B cell (primary cell): ENCODE measurements around the gene FIBP. TPM values are rescaled to one million over a fixed set of nuclear protein-coding genes. Genes with fewer than 3 reads are reported as not detected.

Experiments
- ATAC-seq: fragments of 200-7000 bp; cut with Tn5 transposase; one replicate; pipeline ENCODE4 v1.10.0; 2021; ENCODE audit warnings: low read depth, mild to moderate bottlenecking, moderate number of reproducible peaks, moderate library complexity
- CTCF ChIA-PET: fragments of 350-600 bp; sonication (Branson Sonifier 250); formaldehyde crosslinking; loops from one replicate; lab custom pipeline; 2021; ENCODE audit warnings: antibody characterized with exemption, inconsistent platforms; lab: Charles Lee
- POLR2A ChIA-PET: fragments of 350-600 bp; sonication (Branson Sonifier 250); formaldehyde crosslinking; loops from one replicate; lab custom pipeline; 2021; ENCODE audit warnings: antibody characterized with exemption; lab: Charles Lee
- DNase-seq: peaks from one replicate; pipeline ENCODE4 v3.0.0; 2013
- H2AFZ ChIP-seq: 2 replicates; pipeline ENCODE4 v1.6.1; 2012; ENCODE audit warnings: mild to moderate bottlenecking, low read depth, low read length; ENCODE audit not compliant: insufficient read depth, poor library complexity, severe bottlenecking
- H3K27ac ChIP-seq, 2 donors: 1 replicate in 1 of 2; 2 replicates in 1 of 2; pipeline ENCODE4 v1.5.1; 2012 to 2013; ENCODE audit warnings: low read length in 2 of 2, mild to moderate bottlenecking in 2 of 2, moderate library complexity in 1 of 2
- H3K27me3 ChIP-seq, 4 experiments: fragments of 200-600 bp in 1 of 4; sonication (generic) in 1 of 4; replicated peaks in 1 of 4; 1 replicate in 2 of 4; 2 replicates in 2 of 4; pipeline versions ENCODE4 v1.6.1 to v1.7.0; 2013 to 2016; ENCODE audit warnings: low read length in 3 of 4, mild to moderate bottlenecking in 2 of 4, mixed read lengths in 1 of 4, moderate library complexity in 1 of 4; ENCODE audit not compliant: insufficient read depth in 4 of 4, control insufficient read depth in 3 of 4; ENCODE audit errors: control extremely low read depth in 1 of 4
- H3K36me3 ChIP-seq, 2 experiments: replicated peaks in 1 of 2; 1 replicate in 1 of 2; 2 replicates in 1 of 2; pipeline versions ENCODE4 v1.6.1 to v1.7.1; 2013; ENCODE audit warnings: low read length in 1 of 2; ENCODE audit not compliant: insufficient read depth in 2 of 2, control insufficient read depth in 1 of 2; ENCODE audit errors: control extremely low read depth in 1 of 2, extremely low read depth in 1 of 2
- H3K4me1 ChIP-seq, 2 donors: fragments of 200-600 bp in 1 of 2; sonication (generic) in 1 of 2; 1 replicate in 1 of 2; 2 replicates in 1 of 2; pipeline versions ENCODE4 v1.5.1 to v1.6.1; 2013 to 2017; ENCODE audit warnings: low read length in 2 of 2; ENCODE audit not compliant: control insufficient read depth in 2 of 2, insufficient read depth in 2 of 2
- H3K4me2 ChIP-seq: replicated peaks from 2 replicates; pipeline ENCODE3; 2012; ENCODE audit warnings: mild to moderate bottlenecking, low read depth, low read length; ENCODE audit not compliant: poor library complexity, severe bottlenecking
- H3K4me3 ChIP-seq, 5 experiments: fragments of 200-600 bp in 1 of 5; sonication (generic) in 1 of 5; 1 replicate in 3 of 5; 2 replicates in 2 of 5; pipeline versions ENCODE4 v1.5.1 to v1.7.0; 2011 to 2016; ENCODE audit warnings: low read length in 4 of 5, mild to moderate bottlenecking in 4 of 5, low read depth in 2 of 5, control low read depth in 1 of 5, moderate library complexity in 1 of 5; ENCODE audit not compliant: insufficient read depth in 1 of 5; ENCODE audit errors: control extremely low read depth in 1 of 5, extremely low read depth in 1 of 5
- H3K79me2 ChIP-seq: fragments of 200-600 bp; sonication (generic); one replicate; pipeline ENCODE4 v1.6.0; 2016; ENCODE audit warnings: low read length; ENCODE audit not compliant: control insufficient read depth, insufficient read depth
- H3K9ac ChIP-seq: fragments of 200-600 bp; sonication (generic); 2 replicates; pipeline ENCODE4 v1.6.1; 2017; ENCODE audit warnings: mild to moderate bottlenecking, low read length, moderate library complexity
- H3K9me3 ChIP-seq, 3 donors: one replicate each; pipeline versions ENCODE4 v1.6.1 to v1.7.1; 2013; ENCODE audit warnings: low read length in 2 of 3; ENCODE audit not compliant: control insufficient read depth in 2 of 3, insufficient read depth in 1 of 3; ENCODE audit errors: control extremely low read depth in 1 of 3
- H4K20me1 ChIP-seq: 2 replicates; pipeline ENCODE4 v1.6.0; 2012; ENCODE audit warnings: mild to moderate bottlenecking, low read length; ENCODE audit not compliant: insufficient read depth, control insufficient read depth, poor library complexity, severe bottlenecking
- H3K27ac Mint-ChIP-seq: one replicate; pipeline ENCODE4 v1.8.0; 2021; ENCODE audit warnings: mixed read lengths
- H3K27me3 Mint-ChIP-seq: one replicate; pipeline ENCODE4 v1.8.0; 2021; ENCODE audit warnings: mixed read lengths
- H3K4me1 Mint-ChIP-seq: one replicate; pipeline ENCODE4 v1.8.0; 2021; ENCODE audit warnings: mixed read lengths
- H3K4me3 Mint-ChIP-seq: one replicate; pipeline ENCODE4 v1.8.0; 2021; ENCODE audit warnings: mixed read lengths
- H3K9me3 Mint-ChIP-seq: one replicate; pipeline ENCODE4 v1.8.0; 2022; ENCODE audit warnings: mixed read lengths; ENCODE audit not compliant: insufficient read depth
- CTCF ChIP-seq: fragments of 200-600 bp; IDR thresholded peaks from one replicate; pipeline ENCODE4 v1.8.0; 2022; ENCODE audit warnings: antibody characterized with exemption, mild to moderate bottlenecking
- EZH2 ChIP-seq: IDR thresholded peaks from 2 replicates; pipeline ENCODE4 v1.6.1; 2012; ENCODE audit warnings: borderline replicate concordance, low read depth, mild to moderate bottlenecking, moderate library complexity, low read length; ENCODE audit not compliant: insufficient read depth, poor library complexity, severe bottlenecking
- whole genome bisulfite sequencing: methylation state at CpG from one replicate; pipeline ENCODE4 v1.1.5; 2013; ENCODE audit warnings: missing lambda C conversion rate; ENCODE audit not compliant: insufficient coverage; 5-methylcytosine and 5-hydroxymethylcytosine counted together
- intact Hi-C: fragments of 100-400 bp; cut with micrococcal nuclease; formaldehyde crosslinking; loops from one replicate; pipeline ENCODE4 v1.10.0; 2022
- polyA plus RNA-seq: library from polyadenylated mRNA; depleted of rRNA; stranded (reverse); fragments of >200 nt; gene quantifications from 2 replicates; pipeline ENCODE4 v1.2.3, GENCODE V29; 2012
- total RNA-seq, 2 donors: library from RNA; stranded (reverse); fragments of 120-200 nt in 1 of 2; gene quantifications; 1 replicate in 1 of 2; 2 replicates in 1 of 2; pipeline versions ENCODE4 v1.2.3 to v1.2.4, GENCODE V29; 2013 to 2022

Gene FIBP
- total and polyA plus RNA-seq, 2 donors (not counting 1 experiment from before 2014, with no cell fraction given) = 63.4 to 128 TPM

- H3K4me3 ChIP-seq = no peak overlapping the region
- Mint-ChIP-seq H3K9me3 (no peaks in the 10 kb centered on the region), H3K4me3 (no peak overlapping the region), H3K27me3 (no peaks in the 10 kb centered on the region), H3K27ac (no peak overlapping the region), H3K4me1 (peaks cover 20% of the 10 kb centered on the region)
- intact Hi-C loops = no loop called here
- H3K79me2 ChIP-seq = peaks cover 11% of the 10 kb centered on the region
- H3K9me3 ChIP-seq = no peaks in the 10 kb centered on the region
- peaks cover 24% of the 10 kb centered on the region for H4K20me1 ChIP-seq
- POLR2A ChIA-PET = interaction anchor here (0.6 kb wide), 1 partner anchor 768 kb away, joined by 4 read pairs; no protein-coding TSS in a partner anchor
- CTCF ChIA-PET = interaction anchor here (1.3 to 7.0 kb wide), 2 partner anchors 15 to 20 kb away, joined by 6 to 65 read pairs; partner anchors contain the start of genes CCDC85B and FIBP
- no peak overlapping the region for H3K9ac ChIP-seq
- TF ChIP-seq CTCF (no peak), EZH2 (no peak)
- DNase-seq (no peak), ATAC-seq (no peak)
- no peak overlapping the region for H3K4me2 ChIP-seq
- H3K36me3 ChIP-seq = peaks cover 0 to 40% of the 10 kb centered on the region in 2 experiments
- no peaks in the 10 kb centered on the region for H3K27me3 ChIP-seq
- H3K27ac ChIP-seq = no peak overlapping the region
- H2AFZ ChIP-seq = no peak overlapping the region
- 89% methylated on average over 17 of the region's 29 CpGs for WGBS
- H3K4me1 ChIP-seq = peaks cover 7 to 14% of the 10 kb centered on the region in 2 donors
These were observed 20.8 kb downstream of the FIBP start for GRCh38 chr11:65867284-65868071.
